HFFc6 (cell line): Measurements from ENCODE around the gene ADAMTS10. TPM values are rescaled to one million over a fixed set of nuclear protein-coding genes. Genes with fewer than 3 reads are reported as not detected.
A peak's percentile ranks its signal among the peaks of the same experiment; 100 is the strongest.
"Not testable (repeated sequence)": the region's sequence is repeated elsewhere in the genome, so short reads cannot be mapped to it uniquely, and the experiment has no call there.

Source experiments
- DNase-seq: peaks from one replicate; pipeline ENCODE4 v3.0.0-alpha.2; 2018
- H3K27ac Mint-ChIP-seq: 2 replicates; pipeline ENCODE4 v1.8.0; 2020; ENCODE audit warnings: mild to moderate bottlenecking, mixed read lengths
- H3K27me3 Mint-ChIP-seq: 2 replicates; pipeline ENCODE4 v1.8.0; 2021; ENCODE audit warnings: mild to moderate bottlenecking, moderate library complexity, mixed read lengths; ENCODE audit not compliant: insufficient read depth
- H3K36me3 Mint-ChIP-seq: 2 replicates; pipeline ENCODE4 v1.8.0; 2021; ENCODE audit warnings: low read depth, mixed read lengths
- H3K4me1 Mint-ChIP-seq: 2 replicates; pipeline ENCODE4 v1.8.0; 2020; ENCODE audit warnings: low read depth, mixed read lengths
- H3K4me3 Mint-ChIP-seq: 2 replicates; pipeline ENCODE4 v1.8.0; 2020; ENCODE audit warnings: mild to moderate bottlenecking, moderate library complexity, mixed read lengths
- H3K9me3 Mint-ChIP-seq: 2 replicates; pipeline ENCODE4 v1.8.0; 2020; ENCODE audit warnings: mild to moderate bottlenecking, mixed read lengths
- total RNA-seq, 6 experiments: library from RNA; stranded (reverse); fragmentation: NEBNext Ultra II Directional; extraction: Animal tissue kit (Norgen Biotek cat#: 25700); gene quantifications; 2 replicates in 1 of 6; 3 replicates in 5 of 6; pipeline ENCODE4 v1.2.3, GENCODE V29; 2021
- TF ChIP-seq, protein P1 (sequence below): fragments of 200-600 bp; sonication (generic); IDR thresholded peaks from 2 replicates; pipeline ENCODE4 v1.5.0; 2021; ENCODE audit warnings: antibody characterized with exemption, mild to moderate bottlenecking

The ADAMTS10 gene
- total RNA-seq, 6 experiments from 2014 or later = 0.78 to 2.1 (median 1.5) TPM

DNA sequence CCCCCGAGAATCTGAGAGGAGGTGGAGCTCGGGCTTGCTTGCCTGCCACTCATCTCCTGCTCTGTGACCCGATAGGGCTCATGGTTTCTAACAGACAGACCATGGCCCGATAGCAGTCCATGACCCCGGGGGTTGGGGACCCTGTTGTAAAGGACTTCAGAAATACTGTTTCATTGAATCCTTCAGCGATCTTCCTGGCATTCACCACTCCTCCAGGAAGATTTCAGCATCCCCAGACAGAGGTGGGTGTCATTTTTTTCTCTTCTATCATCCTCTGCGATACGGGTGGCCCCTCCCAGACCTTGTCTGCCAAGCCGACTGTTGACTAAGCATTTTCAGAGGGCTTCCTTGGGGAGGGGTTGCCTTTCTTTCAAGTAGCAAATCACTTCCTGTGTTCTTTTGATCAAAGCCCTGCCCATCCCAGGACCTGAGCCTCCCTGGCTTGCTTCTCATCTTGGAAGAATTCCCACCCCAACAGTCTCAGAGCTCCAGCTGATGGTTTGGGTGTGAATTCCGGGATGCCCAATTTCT lies 35.0 kb downstream of the ADAMTS10 start:
- H3K4me3 Mint-ChIP-seq = no peak overlapping the region
- no peaks in the 10 kb centered on the region for H3K9me3 Mint-ChIP-seq
- peaks cover 29% of the 10 kb centered on the region for H3K4me1 Mint-ChIP-seq
- H3K27ac Mint-ChIP-seq = peak overlapping the region; percentile 60; the same call in 1 of the 2 replicates
- TF ChIP-seq, protein P1, sequence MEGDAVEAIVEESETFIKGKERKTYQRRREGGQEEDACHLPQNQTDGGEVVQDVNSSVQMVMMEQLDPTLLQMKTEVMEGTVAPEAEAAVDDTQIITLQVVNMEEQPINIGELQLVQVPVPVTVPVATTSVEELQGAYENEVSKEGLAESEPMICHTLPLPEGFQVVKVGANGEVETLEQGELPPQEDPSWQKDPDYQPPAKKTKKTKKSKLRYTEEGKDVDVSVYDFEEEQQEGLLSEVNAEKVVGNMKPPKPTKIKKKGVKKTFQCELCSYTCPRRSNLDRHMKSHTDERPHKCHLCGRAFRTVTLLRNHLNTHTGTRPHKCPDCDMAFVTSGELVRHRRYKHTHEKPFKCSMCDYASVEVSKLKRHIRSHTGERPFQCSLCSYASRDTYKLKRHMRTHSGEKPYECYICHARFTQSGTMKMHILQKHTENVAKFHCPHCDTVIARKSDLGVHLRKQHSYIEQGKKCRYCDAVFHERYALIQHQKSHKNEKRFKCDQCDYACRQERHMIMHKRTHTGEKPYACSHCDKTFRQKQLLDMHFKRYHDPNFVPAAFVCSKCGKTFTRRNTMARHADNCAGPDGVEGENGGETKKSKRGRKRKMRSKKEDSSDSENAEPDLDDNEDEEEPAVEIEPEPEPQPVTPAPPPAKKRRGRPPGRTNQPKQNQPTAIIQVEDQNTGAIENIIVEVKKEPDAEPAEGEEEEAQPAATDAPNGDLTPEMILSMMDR = no peak
- DNase-seq = peak; percentile 16
- peaks cover 15% of the 10 kb centered on the region; the same call in 1 of the 2 replicates for H3K27me3 Mint-ChIP-seq
- peaks cover 4% of the 10 kb centered on the region; the same call in 1 of the 2 replicates for H3K36me3 Mint-ChIP-seq

DNA sequence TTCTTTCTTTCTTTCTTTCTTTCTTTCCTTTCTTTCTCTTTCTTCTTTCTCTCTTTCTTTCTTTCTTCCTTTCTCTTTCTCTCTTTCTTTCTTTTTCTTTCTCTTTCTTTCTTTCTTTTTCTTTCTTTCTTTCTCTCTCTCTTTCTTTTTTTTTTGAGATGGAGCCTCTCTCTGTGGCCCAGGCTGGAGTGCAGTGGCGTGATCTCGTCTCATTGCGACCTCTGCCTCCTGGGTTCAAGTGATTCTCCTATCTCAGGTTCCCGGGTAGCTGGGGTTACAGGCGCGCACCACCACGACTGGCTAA lies 35.9 kb downstream of the ADAMTS10 start:
- peaks cover 36% of the 10 kb centered on the region for H3K4me1 Mint-ChIP-seq
- not testable (repeated sequence) for DNase-seq, H3K9me3 Mint-ChIP-seq, H3K4me3 Mint-ChIP-seq, H3K36me3 Mint-ChIP-seq, H3K27ac Mint-ChIP-seq
- H3K27me3 Mint-ChIP-seq = peaks cover 15% of the 10 kb centered on the region; the same call in 1 of the 2 replicates

DNA sequence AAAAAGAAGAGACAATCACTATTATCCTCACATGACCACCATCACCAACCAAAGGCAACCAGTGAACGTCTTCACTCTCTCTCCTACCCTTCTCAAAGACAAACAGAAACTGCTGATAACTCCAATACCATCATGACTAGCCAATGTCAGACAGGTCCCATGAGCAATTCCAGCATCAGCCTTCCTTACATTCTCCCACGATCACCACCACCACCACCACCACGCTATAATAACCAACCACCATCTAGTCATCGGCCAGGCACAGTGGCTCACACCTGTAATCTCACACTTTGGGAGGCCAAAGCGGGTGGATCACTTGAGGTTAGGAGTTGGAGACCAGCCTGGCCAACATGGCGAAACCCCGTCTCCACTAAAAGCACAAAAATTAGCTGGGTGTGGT lies 37.2 kb downstream of the ADAMTS10 start:
- no peak overlapping the region for H3K4me3 Mint-ChIP-seq
- TF ChIP-seq, protein P1 = no peak
- peaks cover 41% of the 10 kb centered on the region for H3K4me1 Mint-ChIP-seq
- H3K27ac Mint-ChIP-seq = no peak overlapping the region
- H3K27me3 Mint-ChIP-seq = peaks cover 14% of the 10 kb centered on the region; the same call in 1 of the 2 replicates
- DNase-seq = no peak
- no peaks in the 10 kb centered on the region for H3K9me3 Mint-ChIP-seq
- peaks cover 4% of the 10 kb centered on the region; the same call in 1 of the 2 replicates for H3K36me3 Mint-ChIP-seq

DNA sequence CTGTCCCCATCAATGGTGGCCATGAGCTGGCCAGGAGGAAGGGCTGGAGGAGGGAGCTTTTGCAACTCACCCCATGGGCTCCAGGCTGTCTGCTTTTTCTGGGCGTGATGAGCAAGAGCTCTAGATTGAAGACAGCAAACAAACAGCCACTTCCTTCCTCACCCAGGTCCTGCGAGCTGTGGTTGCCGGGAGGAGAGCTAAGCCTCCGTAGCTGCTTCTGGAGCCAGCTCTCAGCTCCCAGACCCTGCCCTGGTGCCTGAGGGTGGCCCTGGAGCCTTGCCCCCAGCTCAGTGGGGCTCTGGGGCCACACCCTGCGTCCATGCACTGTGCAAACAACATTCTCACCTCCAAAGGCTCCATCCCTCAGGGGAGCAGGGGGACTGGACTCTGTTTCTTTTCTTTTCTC lies 39.5 kb downstream of the ADAMTS10 start:
- peaks cover 4% of the 10 kb centered on the region; the same call in 1 of the 2 replicates for H3K36me3 Mint-ChIP-seq

DNA sequence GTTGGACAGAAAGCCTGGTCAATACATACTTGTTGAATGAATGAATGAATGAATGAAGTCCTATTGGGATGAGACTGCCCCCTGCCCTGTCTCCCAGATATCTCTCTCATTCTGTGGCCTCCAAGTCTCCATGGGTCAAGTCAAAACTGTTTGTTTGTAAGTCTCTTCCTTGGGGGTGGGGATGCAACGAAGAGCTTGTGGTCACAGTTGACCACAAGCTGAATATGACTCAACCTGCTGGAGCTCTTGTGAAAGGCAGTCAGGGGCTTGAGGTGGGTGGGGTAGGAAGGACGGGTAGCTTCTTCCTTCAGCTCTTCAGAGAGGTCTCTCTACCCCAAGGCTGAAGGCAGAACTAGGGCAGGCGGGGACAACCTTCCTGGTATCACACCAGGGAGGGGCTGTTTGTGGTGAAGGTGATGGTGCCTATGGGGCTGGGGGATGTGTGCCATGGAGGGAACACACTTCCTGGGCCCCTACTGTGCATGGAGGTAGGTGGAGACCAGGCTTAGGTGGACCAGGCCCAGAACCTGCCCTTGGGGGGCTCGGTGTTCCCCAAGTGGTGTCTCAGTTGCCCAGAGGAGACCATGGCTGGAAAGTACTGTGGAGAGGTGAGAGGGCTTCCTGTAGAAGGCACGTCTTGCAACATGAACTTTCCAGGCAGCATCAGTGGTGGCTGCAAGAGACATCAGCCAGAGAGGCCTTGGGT lies 41.3 kb downstream of the ADAMTS10 start:
- Mint-ChIP-seq H3K4me1 (peaks cover 28% of the 10 kb centered on the region), H3K4me3 (peak overlapping the region; percentile 75), H3K9me3 (no peaks in the 10 kb centered on the region), H3K27ac (peak overlapping the region; percentile 85), H3K36me3 (peaks cover 4% of the 10 kb centered on the region; the same call in 1 of the 2 replicates), H3K27me3 (peaks cover 7% of the 10 kb centered on the region; the same call in 1 of the 2 replicates)
- peak; percentile 89 for DNase-seq
- TF ChIP-seq, protein P1 = peak; percentile 58

More for the DNA sequence above, 39.5 kb downstream of the ADAMTS10 start:
- peak; percentile 77 for DNase-seq
- H3K4me1 Mint-ChIP-seq = peaks cover 37% of the 10 kb centered on the region
- peak overlapping the region; percentile 80 for H3K27ac Mint-ChIP-seq
- H3K9me3 Mint-ChIP-seq = no peaks in the 10 kb centered on the region
- H3K27me3 Mint-ChIP-seq = peaks cover 10% of the 10 kb centered on the region; the same call in 1 of the 2 replicates
- TF ChIP-seq, protein P1 = no peak
- peak overlapping the region; percentile 58; the same call in 1 of the 2 replicates for H3K4me3 Mint-ChIP-seq

DNA sequence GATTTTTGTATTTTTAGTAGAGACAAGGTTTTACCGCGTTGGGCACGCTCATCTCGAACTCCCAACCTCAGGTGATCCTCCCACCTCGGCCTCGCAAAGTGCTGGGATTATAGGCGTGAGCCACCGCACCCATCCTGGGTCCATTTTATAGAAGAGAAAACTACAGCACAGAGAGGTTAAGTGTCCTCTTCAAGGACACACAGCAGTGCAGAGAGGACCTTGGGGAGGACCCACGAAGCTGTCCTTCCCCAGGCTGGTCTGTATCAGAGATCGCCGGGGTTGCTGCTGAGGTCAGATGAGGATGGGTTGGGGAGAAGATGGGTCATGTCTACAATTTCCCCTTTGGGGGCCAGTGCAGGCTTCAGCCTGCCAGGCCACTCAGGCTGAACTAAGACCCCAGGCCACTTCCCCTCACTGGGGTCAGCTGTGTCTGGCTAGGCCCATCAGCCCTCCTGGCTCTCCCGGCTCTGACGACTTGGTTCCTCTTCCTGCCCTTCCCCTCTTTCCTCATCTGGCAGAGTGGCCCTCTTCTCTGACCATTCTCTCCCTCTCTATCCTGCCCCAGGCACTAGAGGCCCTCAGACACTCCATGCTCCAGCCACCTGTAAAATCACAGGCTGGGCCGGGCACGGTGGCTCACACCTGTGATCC lies 42.9 kb downstream of the ADAMTS10 start:
- TF ChIP-seq, protein P1 = no peak
- no peak overlapping the region for H3K27ac Mint-ChIP-seq
- no peak overlapping the region for H3K4me3 Mint-ChIP-seq
- peaks cover 5% of the 10 kb centered on the region for H3K27me3 Mint-ChIP-seq
- H3K36me3 Mint-ChIP-seq = no peaks in the 10 kb centered on the region
- no peaks in the 10 kb centered on the region for H3K9me3 Mint-ChIP-seq
- peaks cover 28% of the 10 kb centered on the region for H3K4me1 Mint-ChIP-seq
- no peak for DNase-seq
